BJ (cell line): ENCODE results near the gene ARHGAP40. TPM values are rescaled to one million over a fixed set of nuclear protein-coding genes. Genes with fewer than 3 reads are reported as not detected.

Source experiments
- CTCF ChIA-PET: fragments of 350-600 bp; formaldehyde crosslinking; extraction: SDS; loops from one replicate; lab custom pipeline; 2021; ENCODE audit warnings: antibody characterized with exemption, inconsistent platforms; lab: Yijun Ruan, JAX
- POLR2A ChIA-PET: fragments of 300-600 bp; sonication (Branson Sonifier 250); formaldehyde crosslinking; extraction: SDS; loops from one replicate; lab custom pipeline; 2021; ENCODE audit warnings: antibody characterized with exemption; lab: Charles Lee
- DNase-seq: peaks from one replicate; pipeline ENCODE4 v3.0.0-alpha.2; 2011; ENCODE audit warnings: low read depth
- H3K27me3 ChIP-seq: 2 replicates; pipeline ENCODE4 v1.6.0; 2011; ENCODE audit warnings: low read length; ENCODE audit not compliant: control insufficient read depth, insufficient read depth
- H3K36me3 ChIP-seq: 2 replicates; pipeline ENCODE4 v1.5.1; 2011; ENCODE audit warnings: low read length; ENCODE audit not compliant: control insufficient read depth, insufficient read depth
- H3K4me3 ChIP-seq: 2 replicates; pipeline ENCODE4 v1.5.1; 2011; ENCODE audit warnings: low read depth, mild to moderate bottlenecking, control low read depth, low read length
- CTCF ChIP-seq: IDR thresholded peaks from 2 replicates; pipeline ENCODE4 v1.5.1; 2011; ENCODE audit warnings: low read depth, mild to moderate bottlenecking, control low read depth, inconsistent platforms, low read length, moderate library complexity; ENCODE audit not compliant: insufficient read depth
- polyA plus RNA-seq: library from polyadenylated mRNA; depleted of rRNA; stranded (reverse); fragments of >200 nt; gene quantifications from 2 replicates; pipeline ENCODE4 v1.2.3, GENCODE V29; 2011

ARHGAP40 gene
- polyA plus RNA-seq, 1 experiment: not detected

GRCh38 chr20:38671186-38671585, 69.6 kb downstream of the ARHGAP40 start:
- H3K4me3 ChIP-seq: no peak overlapping the region
- no peaks in the 10 kb centered on the region for H3K36me3 ChIP-seq
- peaks cover 8% of the 10 kb centered on the region; the same call in 1 of the 2 replicates for H3K27me3 ChIP-seq
- ChIA-PET POLR2A (no interaction called here), CTCF (interaction anchor here (1.1 to 1.2 kb wide), 3 partner anchors 12 to 60 kb away, joined by 3 to 7 read pairs (median 3); no protein-coding TSS in a partner anchor)
- TF ChIP-seq CTCF: no peak
- no peak for DNase-seq

- Histone ChIP-seq H3K36me3 (no peaks in the 10 kb centered on the region), H3K27me3 (peaks cover 6% of the 10 kb centered on the region; the same call in 1 of the 2 replicates), H3K4me3 (no peak overlapping the region)
- CTCF ChIA-PET: interaction anchor here (0.6 to 1.2 kb wide), 4 partner anchors 13 to 59 kb away, joined by 3 to 7 read pairs (median 3); no protein-coding TSS in a partner anchor
- no peak for DNase-seq
- POLR2A ChIA-PET: no interaction called here
- TF ChIP-seq CTCF: no peak
These were observed 70.2 kb downstream of the ARHGAP40 start for GRCh38 chr20:38671701-38672292.

GRCh38 chr20:38672504-38672903, 70.9 kb downstream of the ARHGAP40 start:
- CTCF ChIA-PET: interaction anchor here (1.1 to 1.8 kb wide), 2 partner anchors 25 to 27 kb away, joined by 3 to 6 read pairs; no protein-coding TSS in a partner anchor
- H3K36me3 ChIP-seq: no peaks in the 10 kb centered on the region
- no peak overlapping the region for H3K4me3 ChIP-seq
- H3K27me3 ChIP-seq: peaks cover 6% of the 10 kb centered on the region; the same call in 1 of the 2 replicates
- DNase-seq: no peak
- no peak for TF ChIP-seq CTCF
- POLR2A ChIA-PET: no interaction called here

- POLR2A ChIA-PET: no interaction called here
- DNase-seq: no peak
- no peak for TF ChIP-seq CTCF
- H3K36me3 ChIP-seq: no peaks in the 10 kb centered on the region
- CTCF ChIA-PET: interaction anchor here (1.1 to 1.8 kb wide), 2 partner anchors 18 to 26 kb away, joined by 3 to 6 read pairs; no protein-coding TSS in a partner anchor
- H3K4me3 ChIP-seq: no peak overlapping the region
- H3K27me3 ChIP-seq: peaks cover 6% of the 10 kb centered on the region; the same call in 1 of the 2 replicates
These were observed 71.7 kb downstream of the ARHGAP40 start for GRCh38 chr20:38673261-38673660.

GRCh38 chr20:38673725-38674091, 72.1 kb downstream of the ARHGAP40 start:
- ChIA-PET POLR2A (no interaction called here), CTCF (interaction anchor here (0.7 to 1.8 kb wide), 3 partner anchors 15 to 26 kb away, joined by 3 to 6 read pairs (median 3); no protein-coding TSS in a partner anchor)
- no peak for DNase-seq
- H3K36me3 ChIP-seq: no peaks in the 10 kb centered on the region
- peak overlapping the region; percentile 58 for H3K4me3 ChIP-seq
- TF ChIP-seq CTCF: no peak
- peaks cover 6% of the 10 kb centered on the region; the same call in 1 of the 2 replicates for H3K27me3 ChIP-seq
